Ovary (tissue), 3 donors: Measurements from ENCODE around the gene CNTNAP4.

Source experiments
- POLR2A ChIP-seq: fragments of 450-650 bp; IDR thresholded peaks from one replicate; pipeline ENCODE4 v1.6.1; 2017; ENCODE audit warnings: antibody characterized with exemption, mild to moderate bottlenecking, moderate library complexity
- TF ChIP-seq, protein P1 (sequence below), 3 donors: fragments of 450-650 bp in 2 of 3; fragments of 200-600 bp in 1 of 3; IDR thresholded peaks; one replicate each; pipeline versions ENCODE4 v1.5.1 to v1.8.0; 2016 to 2022; ENCODE audit warnings: antibody characterized with exemption in 3 of 3, mild to moderate bottlenecking in 1 of 3
- donor health status: DM: no; HTN: no; CAD: no.

DNA sequence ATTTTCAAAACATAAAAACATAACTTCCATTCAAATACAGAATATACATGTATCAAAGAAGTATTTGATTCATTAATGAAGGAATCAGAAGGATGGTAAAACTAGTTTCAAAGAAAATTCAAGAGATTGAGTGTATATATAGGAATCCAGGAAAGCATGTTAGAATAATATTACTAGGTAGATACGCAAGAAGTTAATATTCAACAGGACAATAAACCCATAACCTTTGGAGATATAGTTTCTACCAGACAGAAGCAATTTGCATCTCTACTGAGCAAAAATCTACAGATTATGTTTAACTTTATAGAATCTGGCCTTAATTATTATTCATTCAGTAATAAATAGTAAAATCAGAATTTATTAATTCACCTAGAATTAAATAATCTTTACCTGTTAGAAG lies 166.8 kb downstream of the CNTNAP4 start:
- no peak for TF ChIP-seq POLR2A
- TF ChIP-seq, protein P1, sequence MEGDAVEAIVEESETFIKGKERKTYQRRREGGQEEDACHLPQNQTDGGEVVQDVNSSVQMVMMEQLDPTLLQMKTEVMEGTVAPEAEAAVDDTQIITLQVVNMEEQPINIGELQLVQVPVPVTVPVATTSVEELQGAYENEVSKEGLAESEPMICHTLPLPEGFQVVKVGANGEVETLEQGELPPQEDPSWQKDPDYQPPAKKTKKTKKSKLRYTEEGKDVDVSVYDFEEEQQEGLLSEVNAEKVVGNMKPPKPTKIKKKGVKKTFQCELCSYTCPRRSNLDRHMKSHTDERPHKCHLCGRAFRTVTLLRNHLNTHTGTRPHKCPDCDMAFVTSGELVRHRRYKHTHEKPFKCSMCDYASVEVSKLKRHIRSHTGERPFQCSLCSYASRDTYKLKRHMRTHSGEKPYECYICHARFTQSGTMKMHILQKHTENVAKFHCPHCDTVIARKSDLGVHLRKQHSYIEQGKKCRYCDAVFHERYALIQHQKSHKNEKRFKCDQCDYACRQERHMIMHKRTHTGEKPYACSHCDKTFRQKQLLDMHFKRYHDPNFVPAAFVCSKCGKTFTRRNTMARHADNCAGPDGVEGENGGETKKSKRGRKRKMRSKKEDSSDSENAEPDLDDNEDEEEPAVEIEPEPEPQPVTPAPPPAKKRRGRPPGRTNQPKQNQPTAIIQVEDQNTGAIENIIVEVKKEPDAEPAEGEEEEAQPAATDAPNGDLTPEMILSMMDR (IDR thresholded peaks at IDR 0.05) = no peak
